ENCODE measurements around the gene ASB13.

Gene ASB13

DNA sequence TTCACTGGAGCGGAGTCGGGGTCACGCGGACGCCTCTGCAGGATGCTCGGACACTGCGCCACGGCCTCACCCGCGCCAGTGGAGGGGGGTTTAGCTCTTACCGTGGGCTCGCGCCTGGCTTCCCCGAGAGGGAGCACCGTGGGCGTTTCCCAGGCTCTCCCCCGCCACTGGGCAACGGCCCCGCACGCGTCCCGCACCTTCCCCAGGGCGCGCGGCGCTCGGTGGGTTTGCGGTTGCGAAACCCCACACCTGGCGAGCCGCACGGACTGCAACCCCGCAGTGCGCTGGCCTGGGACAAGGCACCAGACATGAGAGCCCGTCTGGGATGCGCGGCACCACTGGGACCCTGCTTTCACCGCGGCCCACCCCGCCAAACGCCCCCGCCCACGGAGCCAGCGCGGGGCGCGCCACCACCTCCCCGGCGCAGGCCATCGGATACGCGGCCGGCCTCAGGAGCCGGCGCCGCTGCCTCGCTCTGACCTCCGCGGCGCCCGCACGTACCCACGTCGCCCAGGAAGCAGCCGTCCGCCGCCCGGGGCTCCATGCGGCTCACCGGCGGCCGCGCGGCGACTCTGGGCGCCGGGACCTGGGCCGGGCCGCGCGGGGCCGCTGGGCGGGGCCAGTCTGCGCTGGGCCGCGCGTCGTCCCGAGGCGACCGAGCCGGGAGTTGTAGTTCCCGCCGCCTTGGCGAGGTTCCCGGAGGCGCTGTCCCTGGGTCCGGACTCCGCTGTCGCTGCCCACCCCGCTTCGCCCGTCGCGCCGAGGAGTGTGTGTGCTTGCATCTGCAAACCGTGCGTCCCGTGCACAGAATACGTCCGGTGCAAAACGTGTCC is at the start of gene ASB13:
TSS of gene ASB13 (minus strand) at position 588 of the 833 bp plus-strand sequence. CDS start at position 544, 44 bp downstream.
- no peak for TF ChIP-seq CTCF (IDR thresholded peaks at IDR 0.05; ENCODE audit: extremely low read depth, missing control alignments)
- peak; percentile 68 for DNase-seq (ENCODE audit: low spot score)

DNA sequence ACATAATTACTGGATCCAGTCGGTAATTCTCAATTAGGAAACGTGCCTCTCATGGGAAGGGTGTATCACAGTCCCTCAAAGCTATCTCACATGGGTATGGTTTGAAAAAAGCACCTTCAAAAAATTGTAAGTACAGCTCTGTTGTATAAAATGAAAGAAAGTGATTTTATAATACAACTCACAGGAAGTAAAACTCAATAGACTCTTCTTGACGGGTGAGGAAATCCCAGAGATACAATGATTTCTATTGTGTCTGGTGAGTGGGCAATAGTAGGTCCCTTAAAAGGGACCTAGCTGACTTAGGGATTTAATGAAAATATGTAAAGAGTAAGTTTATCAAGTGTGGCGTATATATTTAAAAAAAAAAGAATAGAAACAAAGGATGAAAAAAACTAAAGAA is 45.2 kb upstream of the ASB13 start:
- TF ChIP-seq CTCF (IDR thresholded peaks at IDR 0.05; ENCODE audit: extremely low read depth, missing control alignments): no peak
- no peak for DNase-seq (ENCODE audit: low spot score)

- TF ChIP-seq CTCF (IDR thresholded peaks at IDR 0.05; ENCODE audit: extremely low read depth, missing control alignments): no peak
- DNase-seq (ENCODE audit: low spot score): no peak
Observed at GRCh38 chr10:5710859-5711258, 44.5 kb upstream of the ASB13 start.

DNA sequence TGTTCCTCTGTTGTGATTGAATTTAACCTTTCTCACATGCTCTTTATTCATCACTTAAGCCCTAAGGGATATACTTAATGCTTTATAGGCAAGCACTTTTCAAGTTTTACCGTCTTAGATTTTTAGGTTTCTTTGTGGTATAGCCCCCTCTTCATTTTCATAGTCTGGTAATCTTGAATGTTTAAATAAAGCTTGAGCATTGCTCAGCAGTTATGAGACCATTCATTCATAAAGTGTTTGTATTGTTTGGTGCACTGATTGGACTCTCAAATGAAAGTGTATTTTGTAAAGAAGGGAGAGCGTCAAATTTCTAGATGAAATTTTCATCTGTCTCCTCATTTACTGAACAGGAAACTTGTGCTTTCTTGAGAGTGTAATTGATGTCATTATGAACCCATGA is 43.5 kb upstream of the ASB13 start:
- no peak for TF ChIP-seq CTCF (IDR thresholded peaks at IDR 0.05; ENCODE audit: extremely low read depth, missing control alignments)
- no peak for DNase-seq (ENCODE audit: low spot score)

GRCh38 chr10:5708356-5708755 is 42.0 kb upstream of the ASB13 start:
- TF ChIP-seq CTCF (IDR thresholded peaks at IDR 0.05; ENCODE audit: extremely low read depth, missing control alignments): no peak
- no peak for DNase-seq (ENCODE audit: low spot score)

- no peak for DNase-seq (ENCODE audit: low spot score)
- no peak for TF ChIP-seq CTCF (IDR thresholded peaks at IDR 0.05; ENCODE audit: extremely low read depth, missing control alignments)
Observed at GRCh38 chr10:5698062-5698461, 31.7 kb upstream of the ASB13 start.

GRCh38 chr10:5697342-5697741 is 30.9 kb upstream of the ASB13 start:
- DNase-seq (ENCODE audit: low spot score): no peak
- no peak for TF ChIP-seq CTCF (IDR thresholded peaks at IDR 0.05; ENCODE audit: extremely low read depth, missing control alignments)

Data from GM20000 (cell line).